HG03159 (cell line): ENCODE data around the gene TXNDC8.

Experiments used
- ATAC-seq: cut with Tn5 transposase; IDR thresholded peaks from one replicate; pipeline ENCODE4 v1.9.1; 2021; ENCODE audit warnings: mild to moderate bottlenecking, moderate library complexity; ENCODE audit not compliant: unreplicated experiment

The TXNDC8 gene

GRCh38 chr9:110282739-110283081 lies 55.0 kb downstream of the TXNDC8 start:
- no peak for ATAC-seq

- ATAC-seq: no peak
Observed at GRCh38 chr9:110282018-110282738, 55.5 kb downstream of the TXNDC8 start.

DNA sequence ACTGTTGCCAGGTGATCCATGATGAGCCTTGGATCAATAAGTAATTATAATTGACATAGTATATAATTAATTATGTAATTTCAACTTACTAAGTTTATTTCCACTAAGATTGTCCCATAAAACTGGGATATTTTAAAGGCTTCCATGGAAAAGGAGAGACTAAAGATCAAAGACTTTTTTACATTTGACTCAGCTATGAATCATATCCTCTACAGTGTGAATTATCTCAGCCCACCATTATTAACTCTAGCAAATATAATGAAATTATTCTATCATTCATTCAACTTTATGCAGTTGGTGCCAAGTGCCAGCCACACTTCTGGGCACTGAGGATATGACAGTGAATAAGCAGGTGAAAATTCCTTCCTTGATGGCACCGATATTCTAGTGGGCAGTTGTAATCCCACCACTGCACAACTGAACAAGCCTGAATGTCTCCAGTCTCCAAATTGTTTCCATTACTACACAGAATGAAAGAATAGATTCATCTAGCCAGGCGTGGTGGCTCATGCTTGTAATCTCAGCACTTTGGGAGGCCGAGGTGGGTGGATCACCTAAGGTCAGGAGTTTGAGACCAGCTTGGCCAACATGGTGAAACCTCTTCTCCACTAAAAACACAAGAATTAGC lies 59.5 kb downstream of the TXNDC8 start:
- ATAC-seq: no peak

- no peak for ATAC-seq
Observed at GRCh38 chr9:110276781-110277180, 60.9 kb downstream of the TXNDC8 start.

DNA sequence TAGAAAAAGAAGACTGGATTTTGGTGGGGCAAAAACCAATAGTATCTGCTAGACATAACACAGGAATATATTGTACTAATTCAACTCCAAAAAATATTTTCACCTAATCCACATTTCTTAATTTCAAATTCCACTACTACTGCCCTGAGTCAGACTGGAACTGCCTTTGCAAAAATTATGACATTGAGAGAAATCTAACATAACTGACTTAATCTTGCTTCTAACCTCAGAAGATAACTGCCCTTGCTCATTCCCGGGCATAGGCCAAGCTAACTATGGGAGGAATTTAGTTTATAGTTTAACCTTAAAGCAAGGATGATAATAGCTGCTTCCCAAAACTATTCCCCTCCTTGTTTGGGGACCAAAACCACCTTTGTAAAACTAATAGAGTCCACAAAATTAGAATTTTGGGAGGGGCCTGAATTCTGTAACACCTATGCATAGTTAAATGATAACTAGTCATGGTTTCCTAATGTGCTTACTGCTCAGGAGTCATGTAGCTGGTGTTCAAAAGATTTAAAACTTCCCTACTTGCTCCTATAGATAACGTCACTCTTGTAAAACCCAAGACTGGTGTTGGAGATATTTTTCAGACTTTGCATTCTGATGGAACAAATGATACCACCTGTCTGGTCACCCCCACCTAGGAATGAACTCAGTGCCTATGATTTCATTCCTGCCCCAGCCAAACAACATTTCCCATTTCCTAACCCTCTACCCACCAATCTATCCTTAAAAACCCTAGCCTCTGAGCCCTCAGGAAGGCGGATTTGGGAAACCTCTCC lies 67.3 kb downstream of the TXNDC8 start:
- no peak for ATAC-seq

GRCh38 chr9:110266795-110267194 lies 70.9 kb downstream of the TXNDC8 start:
- ATAC-seq: no peak

DNA sequence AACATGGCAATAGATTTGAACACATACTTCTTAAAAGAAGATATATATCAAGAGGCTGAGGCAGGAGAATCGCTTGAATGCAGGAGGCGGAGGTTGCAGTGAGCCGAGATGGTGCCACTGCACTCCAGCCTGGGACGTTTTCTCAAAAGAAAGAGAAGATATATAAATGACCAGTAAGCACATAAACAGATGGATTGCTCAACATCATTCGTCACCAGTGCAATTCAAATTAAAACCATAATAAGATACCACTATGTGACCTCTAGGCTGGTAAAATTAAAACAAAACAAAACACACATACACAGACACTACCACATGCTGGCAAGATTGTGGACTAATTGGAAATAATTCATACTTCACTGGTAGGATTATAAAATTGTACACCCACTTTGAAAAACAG lies 76.0 kb downstream of the TXNDC8 start:
- no peak for ATAC-seq

DNA sequence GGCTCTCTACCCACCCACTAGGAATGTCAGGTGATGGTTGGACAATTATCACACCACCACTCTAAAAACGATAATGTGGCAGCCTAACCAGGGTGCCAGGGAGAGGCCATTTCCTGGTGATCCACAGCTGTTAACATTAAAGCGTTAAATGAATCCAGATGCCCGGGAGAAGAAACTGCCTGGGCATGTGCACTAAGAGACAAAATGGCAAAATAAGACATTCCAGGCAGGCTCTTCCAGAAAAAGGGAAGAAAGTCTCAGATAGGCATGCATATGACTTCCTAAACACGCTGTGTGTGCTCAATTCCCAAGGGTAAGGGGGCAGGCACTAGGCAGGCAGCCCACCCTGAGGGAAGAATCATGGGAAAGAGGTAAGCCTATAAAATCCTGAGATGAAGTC lies 76.8 kb downstream of the TXNDC8 start:
- ATAC-seq: no peak

GRCh38 chr9:110259566-110259965 lies 78.1 kb downstream of the TXNDC8 start:
- no peak for ATAC-seq

DNA sequence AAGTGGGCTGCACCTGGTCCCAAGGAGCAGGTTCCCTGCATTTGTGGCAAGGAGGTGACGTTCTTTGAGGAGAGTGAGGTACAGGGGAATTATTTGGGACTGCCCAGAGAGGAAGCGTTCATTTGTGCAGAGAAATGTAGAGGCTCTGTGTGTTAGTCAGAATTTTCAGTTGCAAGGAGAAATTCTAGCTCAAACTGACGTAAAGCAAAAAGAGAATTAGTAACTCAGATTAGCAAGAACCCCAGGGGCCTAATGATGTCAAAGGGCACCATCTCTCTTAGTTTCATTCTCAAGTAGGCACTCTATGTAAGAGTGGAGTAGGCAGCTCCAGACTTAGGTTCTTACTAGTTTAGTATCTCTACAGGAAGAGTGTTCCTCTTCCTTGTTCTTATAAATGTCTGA lies 79.0 kb downstream of the TXNDC8 start:
- ATAC-seq: no peak

DNA sequence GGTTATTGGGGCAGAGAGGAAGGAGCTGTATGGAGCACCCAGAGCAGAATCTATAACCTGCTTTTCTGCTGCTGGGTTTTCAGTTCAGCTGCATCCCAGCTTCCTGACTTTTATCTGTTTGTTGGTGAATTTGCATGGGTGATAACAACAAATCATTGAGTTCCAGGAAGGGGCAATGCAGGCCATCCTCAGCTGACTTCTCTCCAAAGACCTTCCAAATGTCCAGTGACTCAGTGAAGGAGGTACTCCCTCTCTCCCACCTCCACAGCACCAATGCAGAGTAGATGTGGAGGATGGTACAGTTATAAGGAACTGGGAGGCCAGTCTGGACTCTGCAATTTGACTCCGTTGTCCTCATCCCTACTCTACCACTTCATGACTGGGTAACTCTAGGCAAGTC lies 79.7 kb downstream of the TXNDC8 start:
- no peak for ATAC-seq

GRCh38 chr9:110257097-110257841 lies 80.4 kb downstream of the TXNDC8 start:
- ATAC-seq: peak; percentile 2

DNA sequence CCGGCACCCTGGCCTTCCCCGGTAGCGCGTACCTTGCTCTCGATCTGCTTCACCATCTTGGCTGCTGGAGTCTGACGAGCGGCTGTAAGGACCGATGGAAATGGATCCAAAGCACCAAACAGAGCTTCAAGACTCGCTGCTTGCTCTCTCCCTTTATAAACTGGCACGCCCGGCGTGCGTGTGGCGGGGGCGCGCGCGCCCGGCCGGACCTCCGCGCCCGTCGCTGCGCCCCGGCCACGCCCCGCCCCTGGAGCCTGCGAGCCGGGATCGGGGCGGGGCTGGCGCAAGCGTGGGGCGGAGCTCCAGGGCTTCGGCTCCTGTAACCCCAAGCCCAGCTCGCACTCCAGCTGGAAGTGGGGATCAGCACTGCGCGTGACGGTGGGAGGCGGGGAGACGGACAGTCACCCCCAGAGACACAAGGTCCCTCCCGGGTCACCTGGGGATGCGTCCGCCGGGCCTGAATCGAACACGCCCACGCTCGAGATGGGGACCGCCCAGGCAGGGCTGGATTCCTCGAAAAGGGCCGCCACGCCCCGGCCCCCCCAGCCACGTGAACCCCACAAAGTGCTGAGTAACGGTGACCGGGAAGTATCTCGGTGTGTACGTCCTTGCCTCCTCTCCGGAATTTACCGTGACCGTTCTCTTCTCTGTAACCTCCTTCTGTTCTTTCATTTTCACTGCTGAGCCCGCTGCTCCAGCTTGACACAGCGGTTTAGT lies 81.1 kb downstream of the TXNDC8 start, which contains the start of gene TXN:
TSS of gene TXN (minus strand) at position 128 of the 717 bp plus-strand sequence. CDS start at position 56, 72 bp downstream.
- ATAC-seq: peak; percentile 68

GRCh38 chr9:110255463-110256379 lies 81.9 kb downstream of the TXNDC8 start:
- ATAC-seq: peak; percentile 24

DNA sequence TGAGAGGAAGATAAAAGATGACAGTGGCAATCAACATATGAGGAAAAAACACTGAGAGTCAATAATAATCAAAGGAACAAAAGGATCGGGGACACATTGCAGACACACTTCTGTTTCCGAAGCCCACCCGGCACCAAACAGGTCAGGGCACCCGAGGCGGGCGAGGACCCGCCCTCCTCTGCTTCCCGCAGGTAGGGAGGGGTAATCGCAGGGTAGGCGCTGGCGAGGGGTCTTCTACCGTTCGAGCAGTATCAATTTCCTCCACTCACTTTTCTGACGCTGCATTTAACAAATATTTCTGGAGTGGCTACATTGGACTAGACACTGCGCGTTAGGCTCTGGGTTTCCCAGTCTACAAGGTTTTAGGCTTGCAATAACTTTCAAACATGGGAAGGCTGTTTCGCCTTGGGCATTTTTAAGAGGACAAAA lies 82.6 kb downstream of the TXNDC8 start:
- ATAC-seq: no peak

DNA sequence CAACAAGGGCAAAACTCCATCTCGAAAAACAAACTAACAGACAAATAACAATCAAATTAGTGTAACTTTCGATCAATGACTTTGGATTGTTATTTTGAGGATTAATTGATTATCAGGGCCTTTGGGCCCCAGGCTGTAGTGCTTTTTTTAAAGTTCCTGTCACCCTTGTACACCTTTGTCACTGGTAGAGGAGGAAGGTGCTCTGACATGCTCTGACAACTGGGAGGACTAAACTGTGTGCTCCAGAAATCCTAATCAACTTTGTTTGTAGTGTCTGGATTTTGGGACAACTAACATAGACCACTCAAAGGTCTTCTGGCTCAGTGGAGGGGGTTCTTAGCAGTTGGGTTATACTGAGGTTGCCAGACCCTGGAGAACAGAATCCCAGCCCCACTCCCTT lies 83.2 kb downstream of the TXNDC8 start:
- no peak for ATAC-seq
